T47D (cell line): ENCODE results near the gene LIN7B.

Source experiments
- DNase-seq, 2 experiments: peaks; one replicate each; pipeline versions ENCODE4 v3.0.0 to v3.0.0-alpha.2; 2011 to 2012; ENCODE audit warnings: low read depth in 1 of 2, low spot score in 1 of 2
- JUND ChIP-seq: IDR thresholded peaks from 2 replicates; pipeline ENCODE4 v1.6.1; 2012; ENCODE audit warnings: low read depth
- in situ Hi-C: cut with HindIII; loops from 2 replicates; pipeline ENCODE4 v1.10.0; 2016; ENCODE audit warnings: low sequenced_read_pairs, low pct_unique_long_range_greater_than_20kb

Gene LIN7B

DNA sequence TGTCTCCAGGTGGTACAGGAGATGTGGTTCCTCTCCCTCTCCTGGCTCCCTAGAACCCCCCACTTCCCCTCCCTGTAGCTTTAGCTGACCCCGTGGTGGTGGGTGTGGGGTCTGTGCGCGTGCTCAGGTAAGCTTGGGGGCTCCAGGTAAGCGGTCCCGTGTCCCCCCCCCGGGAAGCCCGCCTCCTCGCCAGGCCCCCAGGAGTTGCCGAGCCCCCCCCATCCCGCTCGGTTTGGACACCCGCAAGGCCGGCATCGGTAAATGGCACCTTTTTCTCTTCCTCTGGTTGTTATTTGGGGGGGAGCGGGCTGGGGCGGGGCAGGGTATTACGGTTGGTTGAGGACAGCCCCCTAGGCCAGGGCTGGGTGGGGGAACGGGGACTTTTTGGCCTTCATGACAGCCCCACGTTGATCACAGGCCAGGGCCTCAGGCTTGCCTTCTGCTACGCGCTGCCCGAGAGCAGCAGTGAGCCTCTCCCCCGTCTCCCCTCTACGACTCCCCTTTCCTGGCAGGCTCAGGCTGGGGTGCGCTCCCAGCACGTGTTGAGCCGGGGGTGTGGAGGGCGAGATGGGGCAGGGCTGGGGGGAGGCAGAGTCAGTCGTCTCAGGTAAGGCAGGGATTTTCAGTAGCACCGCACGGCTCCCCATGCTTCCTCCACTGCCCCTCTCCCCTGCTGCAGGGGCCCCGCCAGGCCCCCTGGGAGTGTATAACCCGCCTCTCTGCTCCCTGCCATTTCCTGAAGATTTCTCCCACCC is 10.7 kb upstream of the LIN7B start:
- DNase-seq = no peak
- no peak for TF ChIP-seq JUND
- in situ Hi-C loops = no loop called here

DNA sequence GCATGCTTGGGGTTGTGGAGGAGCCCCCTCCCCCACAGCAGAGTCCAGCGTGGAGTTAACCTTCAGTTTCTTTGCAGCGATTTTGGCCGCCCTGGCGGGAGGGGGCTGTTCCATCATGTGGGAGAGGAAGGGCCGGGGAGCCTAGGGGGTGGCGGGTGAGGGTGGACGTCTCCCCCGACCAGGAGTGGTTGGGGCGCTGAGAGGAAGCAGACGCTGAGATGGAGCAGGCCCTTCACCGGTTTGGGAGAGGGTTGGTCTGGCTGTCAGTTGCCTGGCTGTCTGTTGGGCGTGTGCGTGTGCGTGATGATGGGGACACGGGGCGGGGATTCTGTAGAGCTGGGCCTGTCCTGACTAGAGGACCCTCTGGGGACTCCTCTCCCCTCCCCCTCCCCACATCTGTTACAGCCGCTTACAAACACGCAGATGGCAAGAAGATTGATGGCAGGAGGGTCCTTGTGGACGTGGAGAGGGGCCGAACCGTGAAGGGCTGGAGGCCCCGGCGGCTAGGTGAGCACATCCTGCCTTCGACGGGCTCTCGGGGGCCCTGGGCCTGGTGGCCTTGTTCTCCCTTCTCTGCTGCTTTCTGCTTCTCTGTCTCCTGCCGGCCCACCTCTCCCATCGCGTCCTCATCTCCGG is 9.8 kb upstream of the LIN7B start:
- TF ChIP-seq JUND = no peak
- no peak for DNase-seq
- in situ Hi-C loops = no loop called here

DNA sequence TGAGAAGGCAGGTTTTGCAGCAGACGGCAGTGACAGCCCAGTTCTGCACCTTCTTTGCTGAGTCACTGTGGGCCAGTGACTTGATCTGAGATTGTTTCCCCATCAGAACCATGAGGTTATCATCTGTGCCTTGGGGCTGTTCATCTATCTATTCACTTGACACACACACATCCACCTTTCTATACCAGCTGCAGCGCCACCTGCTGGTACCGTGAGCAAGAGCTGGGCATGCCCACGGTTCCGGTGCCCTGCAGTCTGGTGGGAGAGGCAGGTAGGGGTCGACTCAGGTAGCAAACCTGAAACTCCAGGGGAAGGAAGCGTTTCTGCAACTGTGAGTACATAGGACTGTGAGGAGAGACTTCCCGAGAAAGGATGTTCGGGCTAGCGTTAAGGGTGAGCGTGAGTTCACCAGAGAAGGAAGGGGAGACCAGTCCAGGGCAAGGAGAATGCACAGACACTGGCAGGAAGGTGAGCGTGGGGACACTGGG is 7.5 kb upstream of the LIN7B start:
- in situ Hi-C loops = no loop called here

DNA sequence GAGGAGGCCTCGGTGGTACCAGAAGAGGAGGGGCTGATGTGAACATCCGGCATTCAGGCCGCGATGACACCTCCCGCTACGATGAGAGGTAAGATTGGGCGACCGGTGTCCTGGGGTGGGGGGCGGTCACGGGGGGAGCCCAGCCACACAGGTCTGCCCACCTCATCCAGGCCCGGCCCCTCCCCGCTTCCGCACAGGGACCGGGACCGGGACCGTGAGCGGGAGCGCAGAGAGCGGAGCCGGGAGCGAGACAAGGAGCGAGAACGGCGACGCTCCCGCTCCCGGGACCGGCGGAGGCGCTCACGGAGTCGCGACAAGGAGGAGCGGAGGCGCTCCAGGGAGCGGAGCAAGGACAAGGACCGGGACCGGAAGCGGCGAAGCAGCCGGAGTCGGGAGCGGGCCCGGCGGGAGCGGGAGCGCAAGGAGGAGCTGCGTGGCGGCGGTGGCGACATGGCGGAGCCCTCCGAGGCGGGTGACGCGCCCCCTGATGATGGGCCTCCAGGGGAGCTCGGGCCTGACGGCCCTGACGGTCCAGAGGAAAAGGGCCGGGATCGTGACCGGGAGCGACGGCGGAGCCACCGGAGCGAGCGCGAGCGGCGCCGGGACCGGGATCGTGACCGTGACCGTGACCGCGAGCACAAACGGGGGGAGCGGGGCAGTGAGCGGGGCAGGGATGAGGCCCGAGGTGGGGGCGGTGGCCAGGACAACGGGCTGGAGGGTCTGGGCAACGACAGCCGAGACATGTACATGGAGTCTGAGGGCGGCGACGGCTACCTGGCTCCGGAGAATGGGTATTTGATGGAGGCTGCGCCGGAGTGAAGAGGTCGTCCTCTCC is 6.3 kb upstream of the LIN7B start:
- in situ Hi-C loops = no loop called here
- TF ChIP-seq JUND = no peak
- no peak for DNase-seq

More for the DNA sequence above, 7.5 kb upstream of the LIN7B start:
- DNase-seq = peak in 1 of 2 experiments; percentile 56
- no peak for TF ChIP-seq JUND

DNA sequence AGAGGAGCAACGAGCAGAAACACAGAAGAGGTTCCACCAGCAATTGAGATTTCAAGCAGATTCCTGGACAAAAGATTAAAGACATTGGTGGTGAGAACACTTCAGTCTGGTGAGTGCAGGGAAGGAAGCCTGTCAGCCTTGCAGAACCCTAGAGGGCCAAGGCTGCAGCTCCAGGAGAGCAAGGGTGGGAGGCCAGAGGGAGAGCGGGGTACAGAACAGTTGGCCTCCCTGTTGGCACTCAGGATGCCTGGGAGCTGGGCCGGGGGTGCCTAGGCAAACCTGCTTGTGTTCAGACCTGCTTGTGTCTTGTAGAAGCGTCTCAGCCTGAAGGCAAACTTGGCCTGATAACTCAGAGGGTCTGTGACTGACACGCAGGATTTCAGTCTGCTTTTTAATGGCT is 5.1 kb upstream of the LIN7B start:
- DNase-seq = no peak
- no peak for TF ChIP-seq JUND
- in situ Hi-C loops = no loop called here

DNA sequence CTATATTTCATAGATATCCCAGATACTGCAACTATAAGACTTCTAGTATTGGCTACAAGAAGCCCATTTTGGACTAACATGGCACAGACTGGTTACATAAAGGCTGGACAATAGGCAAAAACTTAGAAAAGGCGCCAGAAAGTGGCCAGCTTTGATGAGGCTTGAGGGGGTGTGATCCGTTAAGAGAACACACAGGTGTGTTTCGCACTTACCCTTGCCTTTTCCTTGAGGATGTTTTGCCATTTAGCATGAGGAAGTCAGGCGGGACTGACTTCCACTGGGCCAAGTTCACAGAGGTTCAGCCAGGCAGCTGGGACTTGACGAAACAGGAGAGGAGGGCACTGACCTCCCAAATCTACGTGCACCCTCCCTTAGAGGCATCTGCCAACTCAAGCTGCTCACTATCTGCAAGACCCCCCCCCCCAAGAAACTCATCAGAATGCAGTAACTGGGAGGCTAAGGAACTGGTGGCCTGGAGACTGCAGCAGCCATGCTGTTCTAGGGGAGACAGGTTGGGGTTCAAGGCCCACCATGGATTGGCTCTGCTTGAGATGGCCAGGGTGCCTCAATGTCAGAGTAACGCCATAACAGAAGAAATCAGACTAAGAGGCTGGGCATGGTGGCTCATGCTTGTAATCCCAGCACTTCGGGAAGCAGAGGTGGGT is 4.5 kb upstream of the LIN7B start:
- TF ChIP-seq JUND = no peak
- in situ Hi-C loops = no loop called here
- no peak for DNase-seq

DNA sequence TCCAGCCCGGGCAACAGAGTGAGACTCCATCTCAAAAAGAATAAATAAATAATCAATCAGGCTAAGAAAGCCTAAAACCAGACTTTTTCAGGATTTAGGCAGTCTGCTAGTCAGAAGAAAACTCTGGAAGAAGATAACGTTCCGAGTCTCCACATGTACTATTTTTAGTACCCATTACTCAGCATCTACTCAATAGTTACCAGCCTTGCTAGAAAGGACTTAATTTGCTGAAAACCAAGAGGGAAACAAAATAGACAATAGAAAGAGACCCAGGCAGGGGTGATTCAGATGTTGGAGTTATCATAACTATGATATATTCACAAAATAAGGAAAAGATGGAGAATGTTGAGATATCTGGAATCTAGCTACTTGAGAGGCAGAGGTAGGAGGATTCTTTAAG is 3.6 kb upstream of the LIN7B start:
- no peak for TF ChIP-seq JUND
- DNase-seq = no peak
- in situ Hi-C loops = no loop called here

DNA sequence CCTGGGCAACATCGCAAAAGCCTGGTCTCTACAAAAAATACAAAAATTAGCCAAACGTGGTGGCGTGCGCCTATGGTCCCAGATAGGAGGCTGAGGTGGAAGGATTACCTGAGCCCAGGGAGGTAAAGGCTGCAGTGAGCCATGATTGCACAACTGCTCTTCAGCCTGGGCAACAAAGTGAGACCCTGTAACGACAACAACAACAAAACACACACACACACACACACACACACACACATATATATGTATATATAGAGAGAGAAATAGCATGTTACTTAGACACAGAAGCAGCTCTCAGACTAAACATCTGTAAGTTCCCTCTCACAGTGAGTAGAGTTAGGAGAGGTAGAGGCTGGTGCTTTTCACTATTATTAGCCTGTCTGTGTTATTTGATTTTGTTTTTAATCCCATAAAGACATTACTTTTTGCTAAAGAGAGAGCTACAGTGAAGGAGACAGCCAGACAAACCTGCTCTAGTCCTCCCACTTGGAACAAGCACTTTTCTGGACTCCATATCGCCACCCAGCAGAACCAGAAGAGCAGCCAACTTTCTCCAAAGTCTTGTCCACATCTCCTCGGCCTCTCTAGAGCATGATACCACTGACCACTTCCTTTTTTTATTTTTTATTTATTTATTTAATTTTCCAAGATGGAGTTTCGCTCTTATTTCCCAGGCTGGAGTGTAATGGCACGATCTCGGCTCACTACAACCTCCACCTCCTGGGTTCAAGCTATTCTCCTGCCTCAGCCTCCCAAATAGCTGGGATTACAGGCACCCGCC is 2.8 kb upstream of the LIN7B start:
- in situ Hi-C loops = no loop called here
- DNase-seq = peak in 1 of 2 experiments; percentile 35
- TF ChIP-seq JUND = no peak

DNA sequence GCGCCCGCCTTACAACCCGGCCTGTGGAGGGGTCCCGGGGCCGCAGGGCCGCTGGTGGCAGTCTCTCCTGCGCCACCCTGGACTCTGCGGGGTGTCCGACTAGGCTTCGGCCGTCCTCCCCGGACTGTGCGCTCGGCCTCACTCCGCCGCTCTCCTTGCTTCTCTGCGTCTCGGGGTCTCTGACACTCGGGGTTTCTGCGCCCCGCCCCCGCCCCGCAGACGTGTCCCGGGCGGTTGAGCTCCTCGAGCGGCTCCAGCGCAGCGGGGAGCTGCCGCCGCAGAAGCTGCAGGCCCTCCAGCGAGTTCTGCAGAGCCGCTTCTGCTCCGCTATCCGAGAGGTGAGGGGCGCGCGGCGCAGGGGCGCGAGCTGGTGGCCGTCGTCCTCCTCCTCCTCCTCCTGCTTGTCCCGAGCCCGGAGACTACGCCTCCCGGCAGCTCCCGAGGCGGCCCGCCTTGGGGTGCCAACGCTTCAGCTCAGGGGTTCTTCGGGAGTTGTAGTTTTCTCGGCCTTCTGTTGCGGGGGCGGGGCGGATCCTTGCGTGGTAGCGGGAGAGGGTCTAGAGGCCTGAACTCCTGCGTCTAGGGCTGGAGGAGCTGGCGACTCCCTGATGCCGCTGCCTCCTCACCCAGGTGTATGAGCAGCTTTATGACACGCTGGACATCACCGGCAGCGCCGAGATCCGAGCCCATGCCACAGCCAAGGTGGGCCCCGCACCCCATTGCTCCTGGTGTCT is 627 bp downstream of the LIN7B start:
- in situ Hi-C loops = no loop called here
- TF ChIP-seq JUND = no peak
- DNase-seq = peak in 1 of 2 experiments; percentile 52

DNA sequence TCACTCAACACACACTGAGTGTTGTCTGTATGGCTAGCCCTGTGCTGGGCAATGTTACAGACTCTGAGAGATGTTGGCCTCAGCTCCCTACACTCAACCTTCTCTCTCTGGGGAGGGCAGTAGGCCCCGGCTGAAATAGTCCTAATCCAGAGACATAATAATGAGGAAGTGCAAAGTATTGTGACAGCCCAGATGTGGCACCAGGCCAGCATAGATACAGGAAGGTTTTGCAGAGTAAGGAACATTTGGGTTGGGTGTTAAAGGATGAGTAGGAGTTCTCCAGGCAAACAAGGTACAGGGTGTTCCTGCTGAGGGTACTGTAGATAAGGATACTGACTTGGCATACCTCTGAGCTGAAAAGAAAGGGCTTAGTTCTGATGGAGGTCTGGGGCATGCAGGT is 2.4 kb downstream of the LIN7B start:
- no peak for DNase-seq
- TF ChIP-seq JUND = no peak
- in situ Hi-C loops = no loop called here
